Measurements from ENCODE around the gene CLCN6.

- TF ChIP-seq CTCF (IDR thresholded peaks at IDR 0.05) (no peak), POLR2A (IDR thresholded peaks at IDR 0.05) (no peak)
These were observed 69.1 kb downstream of the CLCN6 start for GRCh38 chr1:11875094-11875493.
